ENCODE results near the gene PCDHGC4.

DNA sequence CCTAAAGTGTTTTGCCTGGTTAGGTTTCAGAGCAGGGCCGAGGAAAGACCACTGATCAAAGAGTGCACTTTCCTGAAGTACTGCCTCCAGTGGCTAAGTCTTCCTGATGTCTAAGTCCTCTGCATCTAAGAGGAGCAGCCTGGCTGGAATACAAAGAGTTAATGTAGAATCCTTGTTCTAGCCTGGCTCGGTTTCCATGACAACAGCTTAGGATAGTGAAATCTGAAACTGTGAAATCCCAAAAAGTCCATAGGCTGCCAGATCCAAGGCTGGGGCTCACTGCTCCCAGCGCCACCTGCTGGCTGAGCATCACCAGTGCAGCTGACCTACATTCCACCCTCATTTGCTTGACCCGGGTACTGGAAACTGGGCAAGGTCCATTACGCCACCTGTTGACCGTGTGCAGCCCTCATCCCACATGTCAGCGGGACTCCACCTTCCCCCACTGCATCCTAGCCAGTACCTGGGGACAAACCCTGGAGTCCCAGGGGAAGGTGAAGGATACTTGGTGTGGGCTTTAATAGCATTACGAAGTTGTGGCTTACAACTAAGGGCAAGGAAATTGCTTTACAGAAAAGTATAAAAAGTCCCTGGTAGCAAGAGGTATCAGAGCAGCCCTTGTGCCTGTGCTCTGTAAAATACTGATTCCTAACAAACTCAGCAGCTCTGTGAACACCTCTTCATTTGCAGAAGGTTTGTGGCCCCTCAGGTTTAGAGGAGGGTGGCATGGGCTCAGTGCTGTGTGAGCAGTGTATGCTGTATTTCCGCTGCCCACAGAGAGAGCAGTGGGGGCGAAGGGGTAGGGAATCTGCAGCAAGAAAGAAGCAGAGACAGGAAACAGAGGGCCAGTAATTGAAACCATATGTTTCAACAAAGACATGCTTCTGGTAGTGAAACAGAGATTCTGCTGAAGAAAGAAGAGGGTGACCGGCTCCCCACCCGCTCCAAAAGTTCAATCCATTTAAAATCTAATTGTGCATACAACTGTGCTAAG is 40.1 kb downstream of the PCDHGC4 start:
- no peak for TF ChIP-seq EZH2 (IDR thresholded peaks at IDR 0.05; ENCODE audit: borderline replicate concordance, low read length)
- TF ChIP-seq, protein P1, sequence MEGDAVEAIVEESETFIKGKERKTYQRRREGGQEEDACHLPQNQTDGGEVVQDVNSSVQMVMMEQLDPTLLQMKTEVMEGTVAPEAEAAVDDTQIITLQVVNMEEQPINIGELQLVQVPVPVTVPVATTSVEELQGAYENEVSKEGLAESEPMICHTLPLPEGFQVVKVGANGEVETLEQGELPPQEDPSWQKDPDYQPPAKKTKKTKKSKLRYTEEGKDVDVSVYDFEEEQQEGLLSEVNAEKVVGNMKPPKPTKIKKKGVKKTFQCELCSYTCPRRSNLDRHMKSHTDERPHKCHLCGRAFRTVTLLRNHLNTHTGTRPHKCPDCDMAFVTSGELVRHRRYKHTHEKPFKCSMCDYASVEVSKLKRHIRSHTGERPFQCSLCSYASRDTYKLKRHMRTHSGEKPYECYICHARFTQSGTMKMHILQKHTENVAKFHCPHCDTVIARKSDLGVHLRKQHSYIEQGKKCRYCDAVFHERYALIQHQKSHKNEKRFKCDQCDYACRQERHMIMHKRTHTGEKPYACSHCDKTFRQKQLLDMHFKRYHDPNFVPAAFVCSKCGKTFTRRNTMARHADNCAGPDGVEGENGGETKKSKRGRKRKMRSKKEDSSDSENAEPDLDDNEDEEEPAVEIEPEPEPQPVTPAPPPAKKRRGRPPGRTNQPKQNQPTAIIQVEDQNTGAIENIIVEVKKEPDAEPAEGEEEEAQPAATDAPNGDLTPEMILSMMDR (IDR thresholded peaks at IDR 0.05; ENCODE audit: low read length): peak; percentile 100

Data from OCI-LY1 (cell line).